Fibroblast of lung (primary cell): ENCODE data around the gene CCNT1.

Source experiments
- CTCF ChIP-seq, 2 donors: IDR thresholded peaks in 1 of 2; conservative IDR thresholded peaks in 1 of 2; 1 replicate in 1 of 2; 2 replicates in 1 of 2; pipeline ENCODE4 v1.5.1; 2011 to 2012; ENCODE audit warnings: low read length in 2 of 2, control low read depth in 1 of 2, inconsistent platforms in 1 of 2, low read depth in 1 of 2, mild to moderate bottlenecking in 1 of 2
- EZH2 ChIP-seq: IDR thresholded peaks from 2 replicates; pipeline ENCODE4 v1.5.1; 2012; ENCODE audit warnings: low read length, control low read depth, mild to moderate bottlenecking; ENCODE audit errors: missing control alignments

DNA sequence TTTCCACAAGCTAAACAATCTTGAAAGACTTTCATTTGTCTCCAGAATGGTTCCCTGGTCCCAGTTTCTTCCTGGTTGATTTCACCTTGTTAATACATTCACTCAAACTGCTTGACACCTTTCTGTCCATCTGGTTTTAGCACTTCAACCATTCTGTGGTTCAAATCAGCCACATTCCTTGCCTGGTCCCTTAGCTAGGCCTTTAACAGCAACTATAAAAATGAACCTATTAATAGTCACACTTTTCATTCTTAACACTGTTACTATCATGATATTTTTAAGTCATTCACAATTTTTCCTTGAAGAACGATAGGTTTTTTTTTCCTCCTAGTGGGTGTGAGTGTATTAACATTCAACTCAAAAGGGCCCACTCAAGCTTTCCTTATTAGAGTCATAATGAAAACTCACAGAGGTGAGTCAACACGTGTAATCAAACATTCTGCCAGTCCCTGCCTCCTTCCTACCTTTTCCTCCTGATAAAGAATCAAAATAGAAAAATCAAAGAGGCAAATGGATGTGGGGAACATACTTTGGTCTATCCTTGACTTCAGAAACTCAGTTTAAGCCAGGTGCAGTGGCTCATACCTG is 34.4 kb upstream of the CCNT1 start:
- TF ChIP-seq EZH2 (no peak), CTCF (conservative IDR thresholded peaks at IDR 0.05 in 1 of 2, IDR thresholded peaks at IDR 0.05 in 1 of 2; ENCODE audit: low read depth in 1 of 2, low read length in 2 of 2) (no peak)
